IPS-NIHi7 (cell line): Measurements from ENCODE around the gene ZNF831.

ENCODE experiments used
- DNase-seq: peaks from one replicate; pipeline ENCODE4 v3.0.0; 2012; ENCODE audit warnings: mixed read lengths; ENCODE audit errors: extremely low spot score

The ZNF831 gene

GRCh38 chr20:59301343-59302007 lies 137.9 kb downstream of the ZNF831 start:
- DNase-seq, result no peak

- DNase-seq, result no peak
Measured at GRCh38 chr20:59305908-59306655, 142.5 kb downstream of the ZNF831 start.

- DNase-seq, result no peak
Measured at GRCh38 chr20:59307270-59307669, 143.6 kb downstream of the ZNF831 start.
